Activated T-helper 2 cell treated with anti-CD3 and anti-CD28 coated beads, Interferon-gamma antibody, Interleukin-2, Interleukin-4, amounts not matched to agents 10 μg/mL and 5 μg/mL and 100 μg/mL, durations not matched to agents 14 hours and 24 hours and 36 hours (primary cell): ENCODE results near the gene ORC5. TPM values are rescaled to one million over a fixed set of nuclear protein-coding genes. Genes with fewer than 3 reads are reported as not detected.
"Not testable (repeated sequence)": the region's sequence is repeated elsewhere in the genome, so short reads cannot be mapped to it uniquely, and the experiment has no call there.

ENCODE experiments used
- DNase-seq: peaks from one replicate; pipeline ENCODE4 v3.0.0; 2021; ENCODE audit warnings: low spot score
- H3K27ac Mint-ChIP-seq: one replicate; pipeline ENCODE4 v1.8.0; 2021; ENCODE audit warnings: mixed read lengths
- H3K27me3 Mint-ChIP-seq: one replicate; pipeline ENCODE4 v1.8.0; 2021; ENCODE audit warnings: low read depth, mixed read lengths
- H3K36me3 Mint-ChIP-seq: one replicate; pipeline ENCODE4 v1.8.0; 2021; ENCODE audit warnings: low read depth, mixed read lengths
- H3K4me1 Mint-ChIP-seq: one replicate; pipeline ENCODE4 v1.8.0; 2021; ENCODE audit warnings: low read depth, mixed read lengths
- H3K4me3 Mint-ChIP-seq: one replicate; pipeline ENCODE4 v1.8.0; 2021; ENCODE audit warnings: low read depth, mild to moderate bottlenecking, moderate library complexity, mixed read lengths
- H3K9me3 Mint-ChIP-seq: one replicate; pipeline ENCODE4 v1.8.0; 2021; ENCODE audit warnings: mixed read lengths
- intact Hi-C: fragments of 100-400 bp; cut with micrococcal nuclease; formaldehyde crosslinking; loops from one replicate; pipeline ENCODE4 v1.15.1; 2023
- total RNA-seq: library from RNA; stranded (reverse); gene quantifications from 2 replicates; pipeline ENCODE4 v1.2.3, GENCODE V29; 2022

Gene ORC5
- total RNA-seq, 1 donor from 2014 or later: 25.0 TPM

DNA sequence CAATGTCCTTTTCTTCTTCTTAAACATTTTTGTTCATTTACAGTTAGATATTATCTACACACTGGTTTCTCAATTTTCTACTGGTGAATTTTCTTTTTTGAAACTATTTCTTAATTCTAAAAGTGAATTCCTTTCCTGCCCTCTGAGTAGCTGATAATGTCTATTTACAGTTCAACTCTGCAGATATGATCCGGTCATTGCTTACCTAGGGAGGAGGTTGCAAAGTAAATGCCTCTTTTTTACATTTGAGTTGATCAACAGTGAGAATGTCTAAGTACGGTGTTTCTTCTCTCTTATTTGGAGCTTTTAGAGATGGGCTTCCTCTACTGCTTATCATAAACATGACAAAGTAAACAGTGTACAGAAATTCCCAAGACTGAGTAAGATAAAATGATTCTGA lies 20.6 kb upstream of the ORC5 start:
- Mint-ChIP-seq H3K4me1 (no peaks in the 10 kb centered on the region), H3K4me3 (no peak overlapping the region), H3K27ac (no peak overlapping the region), H3K9me3 (no peaks in the 10 kb centered on the region), H3K36me3 (no peaks in the 10 kb centered on the region), H3K27me3 (peaks cover 28% of the 10 kb centered on the region)
- intact Hi-C loops: no loop called here
- DNase-seq: no peak

DNA sequence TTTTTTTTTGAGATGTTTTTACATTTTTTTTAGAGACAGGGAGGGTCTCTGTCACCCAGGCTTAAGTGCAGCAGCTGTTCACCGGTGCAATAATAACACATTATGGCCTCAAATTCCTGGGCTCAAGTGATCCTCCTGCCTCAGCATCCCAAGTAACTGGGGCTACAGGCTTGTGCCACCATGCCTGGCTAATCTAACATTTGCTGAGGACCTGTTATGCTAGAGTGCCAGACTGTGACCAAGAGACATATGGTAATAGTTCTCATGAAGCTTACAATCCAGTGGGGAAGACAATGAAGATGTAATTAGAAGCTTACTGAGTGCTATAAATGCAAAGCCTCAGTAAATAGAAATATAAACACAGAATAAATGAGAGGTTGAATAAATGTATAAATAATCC lies 17.6 kb upstream of the ORC5 start:
- H3K9me3 Mint-ChIP-seq: peaks cover 8% of the 10 kb centered on the region
- DNase-seq: no peak
- intact Hi-C loops: no loop called here

GRCh38 chr7:104217620-104218019 lies 9.8 kb upstream of the ORC5 start:
- intact Hi-C loops: no loop called here
- Mint-ChIP-seq H3K4me1 (no peaks in the 10 kb centered on the region), H3K4me3 (no peak overlapping the region), H3K27me3 (peaks cover 19% of the 10 kb centered on the region), H3K27ac (no peak overlapping the region), H3K36me3 (no peaks in the 10 kb centered on the region), H3K9me3 (peaks cover 8% of the 10 kb centered on the region)
- no peak for DNase-seq

More for the DNA sequence above, 17.6 kb upstream of the ORC5 start:
- Mint-ChIP-seq H3K4me1 (no peaks in the 10 kb centered on the region), H3K27ac (no peak overlapping the region), H3K4me3 (no peak overlapping the region), H3K27me3 (peaks cover 27% of the 10 kb centered on the region), H3K36me3 (no peaks in the 10 kb centered on the region)

DNA sequence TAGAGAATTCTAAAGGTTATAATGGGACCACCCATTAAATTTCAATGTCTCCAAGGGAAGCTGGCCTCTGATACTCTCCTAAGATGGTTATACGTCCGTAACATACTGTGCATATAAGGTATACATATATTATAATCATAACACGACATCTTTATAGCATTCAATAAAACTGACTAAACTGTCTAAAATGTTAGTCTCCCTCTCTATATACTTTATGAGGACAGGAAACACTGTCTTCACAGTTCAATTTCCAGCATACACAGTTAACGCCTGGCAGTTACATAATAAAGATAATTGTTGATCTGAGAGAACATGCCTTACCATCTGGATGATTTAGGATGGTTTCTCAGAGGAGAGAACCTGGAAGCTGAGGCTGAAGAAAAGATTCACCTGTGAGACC lies 1.2 kb upstream of the ORC5 start:
- Mint-ChIP-seq H3K27ac (no peak overlapping the region), H3K4me1 (peaks cover 22% of the 10 kb centered on the region), H3K4me3 (peak overlapping the region; percentile 94), H3K9me3 (peaks cover 4% of the 10 kb centered on the region), H3K36me3 (peaks cover 6% of the 10 kb centered on the region), H3K27me3 (peaks cover 13% of the 10 kb centered on the region)
- no peak for DNase-seq
- intact Hi-C loops: loop anchor here (5.0 kb wide), 2 partner anchors 72 to 867 kb away; partner anchors contain the start of gene DNAJC2

GRCh38 chr7:104208421-104208780 lies 588 bp upstream of the ORC5 start:
- Mint-ChIP-seq H3K9me3 (peaks cover 4% of the 10 kb centered on the region), H3K27ac (peak overlapping the region; percentile 90), H3K36me3 (peaks cover 13% of the 10 kb centered on the region), H3K27me3 (peaks cover 13% of the 10 kb centered on the region), H3K4me1 (peaks cover 25% of the 10 kb centered on the region), H3K4me3 (peak overlapping the region; percentile 94)
- intact Hi-C loops: loop anchor here (5.0 kb wide), 2 partner anchors 71 to 866 kb away; partner anchors contain the start of gene DNAJC2
- no peak for DNase-seq

GRCh38 chr7:104207348-104207730 lies 474 bp downstream of the ORC5 start:
- peaks cover 4% of the 10 kb centered on the region for H3K9me3 Mint-ChIP-seq
- peak overlapping the region; percentile 94 for H3K4me3 Mint-ChIP-seq
- peaks cover 23% of the 10 kb centered on the region for H3K36me3 Mint-ChIP-seq
- DNase-seq: no peak
- intact Hi-C loops: loop anchor here (5.0 kb wide), 2 partner anchors 70 to 865 kb away; partner anchors contain the start of gene DNAJC2
- H3K4me1 Mint-ChIP-seq: peaks cover 25% of the 10 kb centered on the region
- peaks cover 6% of the 10 kb centered on the region for H3K27me3 Mint-ChIP-seq
- peak overlapping the region; percentile 90 for H3K27ac Mint-ChIP-seq

DNA sequence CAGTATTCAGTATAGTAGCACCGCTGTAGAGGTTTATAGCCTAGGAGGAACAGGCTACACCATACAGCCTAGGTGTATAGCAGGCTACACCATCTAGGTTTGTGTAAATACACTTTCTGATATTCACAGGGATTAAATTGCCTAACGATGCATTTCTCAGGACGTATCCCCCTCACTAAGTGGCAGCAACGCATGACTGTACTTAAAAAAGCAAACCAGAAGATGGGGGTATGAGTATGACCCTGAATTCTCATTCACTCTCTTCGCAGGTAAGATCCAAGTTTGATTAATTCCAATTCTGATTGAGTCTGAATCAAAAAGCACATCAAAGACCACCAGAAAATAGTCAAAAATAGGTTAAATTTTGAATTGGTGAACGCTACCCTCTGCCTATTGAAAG lies 972 bp downstream of the ORC5 start:
- Mint-ChIP-seq H3K27ac (peak overlapping the region; percentile 90), H3K9me3 (peaks cover 4% of the 10 kb centered on the region), H3K27me3 (peaks cover 5% of the 10 kb centered on the region), H3K36me3 (peaks cover 28% of the 10 kb centered on the region), H3K4me3 (peak overlapping the region; percentile 94), H3K4me1 (peaks cover 25% of the 10 kb centered on the region)
- DNase-seq: no peak
- intact Hi-C loops: loop anchor here (5.0 kb wide), 2 partner anchors 70 to 865 kb away; partner anchors contain the start of gene DNAJC2

DNA sequence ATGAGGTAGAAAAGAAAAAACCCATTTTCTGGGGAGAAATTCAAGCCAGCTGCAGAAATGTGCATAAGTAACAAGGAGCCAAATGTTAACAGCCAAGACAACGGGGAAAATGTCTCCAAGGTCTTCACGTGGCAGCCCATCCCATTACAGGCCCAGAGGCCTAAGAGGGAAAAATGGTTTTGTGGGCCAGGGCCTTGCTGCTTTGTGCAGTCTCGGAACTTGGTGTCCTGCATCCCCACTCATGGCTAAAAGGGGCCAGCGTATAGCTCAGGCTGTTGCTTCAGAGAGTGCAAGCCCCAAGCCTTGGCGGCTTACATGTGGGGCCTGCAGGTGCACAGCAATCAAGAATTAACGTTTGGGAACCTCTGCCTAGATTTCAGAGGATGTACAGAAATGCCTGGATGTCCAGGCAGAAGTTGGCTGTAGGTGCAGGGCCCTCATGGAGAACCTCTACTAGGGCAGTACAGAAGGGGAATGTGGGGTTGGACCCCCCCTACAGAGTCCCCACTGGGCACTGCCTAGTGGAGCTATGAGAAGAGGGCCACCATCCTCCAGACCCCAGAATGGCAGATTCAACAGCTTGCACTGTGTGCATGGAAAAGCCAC lies 9.0 kb downstream of the ORC5 start:
- Mint-ChIP-seq H3K36me3 (peaks cover 87% of the 10 kb centered on the region), H3K4me1 (peaks cover 15% of the 10 kb centered on the region), H3K27me3 (no peaks in the 10 kb centered on the region), H3K4me3 (no peak overlapping the region), H3K27ac (no peak overlapping the region), H3K9me3 (peaks cover 22% of the 10 kb centered on the region)
- no peak for DNase-seq
- intact Hi-C loops: no loop called here

DNA sequence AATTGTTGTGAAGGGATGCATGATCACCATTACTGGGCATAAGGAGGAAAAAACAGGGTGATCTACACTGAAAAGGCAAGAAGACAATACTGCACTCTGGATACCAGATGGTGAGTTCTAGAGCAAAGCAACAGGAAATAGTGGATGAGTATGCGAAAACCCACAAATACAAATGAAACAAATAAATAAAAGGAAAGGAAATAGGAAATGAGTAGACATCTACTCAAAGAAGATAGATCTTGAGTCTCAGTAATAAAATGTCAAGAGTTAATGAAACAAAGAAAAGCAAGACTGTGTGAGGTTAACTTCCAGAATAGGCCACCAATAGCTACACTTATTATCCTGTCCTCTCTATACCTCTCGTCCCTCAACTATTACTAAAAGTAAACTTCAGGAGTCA lies 11.7 kb downstream of the ORC5 start:
- Mint-ChIP-seq H3K4me1 (peaks cover 17% of the 10 kb centered on the region), H3K27me3 (no peaks in the 10 kb centered on the region), H3K4me3 (no peak overlapping the region), H3K36me3 (peaks cover 87% of the 10 kb centered on the region), H3K27ac (no peak overlapping the region), H3K9me3 (peaks cover 36% of the 10 kb centered on the region)
- intact Hi-C loops: no loop called here
- DNase-seq: no peak

- Mint-ChIP-seq H3K9me3 (peaks cover 32% of the 10 kb centered on the region), H3K27me3 (no peaks in the 10 kb centered on the region), H3K27ac (no peak overlapping the region), H3K36me3 (peaks cover 86% of the 10 kb centered on the region), H3K4me1 (peaks cover 14% of the 10 kb centered on the region), H3K4me3 (no peak overlapping the region)
- DNase-seq: no peak
- intact Hi-C loops: no loop called here
These were observed 15.4 kb downstream of the ORC5 start for GRCh38 chr7:104192434-104192833.

- H3K4me3 Mint-ChIP-seq: no peak overlapping the region
These were observed 22.5 kb downstream of the ORC5 start for GRCh38 chr7:104185346-104185745.

GRCh38 chr7:104179178-104179577 lies 28.6 kb downstream of the ORC5 start:
- Mint-ChIP-seq H3K4me3 (no peak overlapping the region), H3K27me3 (no peaks in the 10 kb centered on the region), H3K27ac (no peak overlapping the region), H3K9me3 (peaks cover 34% of the 10 kb centered on the region), H3K36me3 (peaks cover 74% of the 10 kb centered on the region), H3K4me1 (no peaks in the 10 kb centered on the region)
- intact Hi-C loops: no loop called here
- DNase-seq: no peak

More at GRCh38 chr7:104185346-104185745, 22.5 kb downstream of the ORC5 start:
- no peak for DNase-seq
- intact Hi-C loops: no loop called here
- H3K36me3 Mint-ChIP-seq: peaks cover 75% of the 10 kb centered on the region
- no peak overlapping the region for H3K27ac Mint-ChIP-seq
- peaks cover 27% of the 10 kb centered on the region for H3K9me3 Mint-ChIP-seq
- no peaks in the 10 kb centered on the region for H3K4me1 Mint-ChIP-seq
- no peaks in the 10 kb centered on the region for H3K27me3 Mint-ChIP-seq

- H3K4me1 Mint-ChIP-seq, H3K27me3 Mint-ChIP-seq, H3K4me3 Mint-ChIP-seq, intact Hi-C loops, H3K27ac Mint-ChIP-seq, DNase-seq: not testable (repeated sequence)
- Mint-ChIP-seq H3K36me3 (peaks cover 63% of the 10 kb centered on the region), H3K9me3 (peaks cover 28% of the 10 kb centered on the region)
These were observed 30.2 kb downstream of the ORC5 start for GRCh38 chr7:104177565-104178083.
